Stimulated activated CD4-positive, alpha-beta T cell treated with anti-CD3 and anti-CD28 coated beads, Interleukin-15, amount 100 ng/mL, for 48 hours (primary cell): Measurements from ENCODE around the gene CCDC59.

ENCODE experiments used
- DNase-seq, 2 donors: peaks; one replicate each; pipeline ENCODE4 v3.0.0-alpha.2; 2020; ENCODE audit warnings: low read depth in 2 of 2

The CCDC59 gene

DNA sequence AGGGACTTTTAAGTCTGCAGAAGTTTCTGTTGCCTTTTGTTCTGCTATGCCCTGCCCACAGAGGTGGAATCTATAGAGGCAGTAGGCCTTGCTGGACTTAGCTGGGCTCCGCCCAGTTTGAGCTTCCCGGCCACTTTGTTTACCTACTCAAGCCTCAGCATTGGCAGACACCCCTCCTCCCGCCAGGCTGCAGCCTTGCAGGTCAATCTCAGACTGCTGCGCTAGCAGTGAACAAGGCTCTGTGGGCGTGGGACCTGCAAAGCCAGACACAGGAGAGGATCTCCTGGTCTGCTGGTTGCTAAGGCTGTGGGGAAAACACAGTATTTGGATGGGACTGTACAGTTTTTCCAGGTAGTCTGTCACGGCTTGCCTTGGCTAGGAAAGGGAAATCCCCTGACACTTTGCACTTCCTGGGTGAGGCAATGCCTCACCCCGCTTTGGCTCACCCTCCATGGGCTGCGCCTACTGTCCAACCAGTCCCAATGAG lies 43.7 kb downstream of the CCDC59 start:
- DNase-seq = no peak
